Keratinocyte (primary cell): ENCODE measurements around the gene STK32C.

Experiments
- EZH2 ChIP-seq: IDR thresholded peaks from one replicate; pipeline ENCODE4 v1.6.1; 2012; ENCODE audit warnings: inconsistent platforms, mild to moderate bottlenecking, low read length, moderate library complexity
- TF ChIP-seq, protein P1 (sequence below), 3 experiments: IDR thresholded peaks in 1 of 3; conservative IDR thresholded peaks in 1 of 3; optimal IDR thresholded peaks in 1 of 3; 2 replicates in 2 of 3; 3 replicates in 1 of 3; pipeline versions ENCODE3 to v1.5.1; 2011; ENCODE audit warnings: low read length in 3 of 3, mild to moderate bottlenecking in 3 of 3, moderate library complexity in 2 of 3, control low read depth in 1 of 3, inconsistent platforms in 1 of 3; ENCODE audit not compliant: insufficient read depth in 2 of 3; ENCODE audit errors: extremely low read depth in 1 of 3

DNA sequence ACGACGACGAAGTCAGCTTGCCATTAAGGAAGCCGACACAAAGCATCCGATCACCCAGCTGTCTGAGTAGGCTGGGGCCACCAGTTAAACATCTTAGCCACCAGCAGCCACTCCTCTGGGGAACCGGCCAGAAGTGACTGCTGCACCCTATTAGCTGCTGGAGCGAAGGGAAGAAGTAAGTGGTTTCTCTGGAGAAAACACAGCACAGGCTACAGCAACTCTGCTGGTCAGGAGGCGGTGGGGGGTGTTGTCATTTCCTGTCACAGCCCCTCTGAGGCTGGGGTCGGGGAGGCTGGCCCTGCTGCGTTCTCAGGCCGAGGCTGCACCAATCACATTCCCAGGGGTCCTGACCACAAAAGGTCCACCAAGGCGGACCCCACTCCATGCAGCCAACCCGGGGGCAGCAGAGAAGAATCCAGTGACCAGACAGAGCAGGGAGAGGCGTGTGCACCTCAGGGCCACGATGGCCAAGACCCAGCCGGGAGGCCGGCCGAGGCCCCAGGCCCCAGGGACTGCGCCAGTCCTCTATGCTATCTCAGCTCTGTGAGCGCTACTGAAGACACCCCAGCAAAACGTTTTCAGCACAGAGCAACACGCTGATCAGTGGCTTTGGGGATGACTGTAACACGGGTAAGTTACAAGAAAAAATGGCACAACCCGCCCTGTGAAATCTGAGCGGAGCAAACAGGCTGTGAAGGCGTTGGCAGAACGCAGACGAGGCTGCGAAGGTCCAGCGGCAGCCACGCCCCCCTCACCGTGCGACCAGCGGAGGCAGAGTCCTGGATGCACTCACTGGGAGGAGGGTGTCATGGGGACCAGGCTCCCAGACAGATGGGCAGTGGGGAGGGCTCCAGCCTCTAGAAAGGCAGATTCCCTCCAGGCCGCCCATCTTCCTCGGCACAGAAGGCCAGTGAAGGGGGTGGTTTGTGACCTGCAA lies 24.8 kb downstream of the STK32C start:
- TF ChIP-seq, protein P1, sequence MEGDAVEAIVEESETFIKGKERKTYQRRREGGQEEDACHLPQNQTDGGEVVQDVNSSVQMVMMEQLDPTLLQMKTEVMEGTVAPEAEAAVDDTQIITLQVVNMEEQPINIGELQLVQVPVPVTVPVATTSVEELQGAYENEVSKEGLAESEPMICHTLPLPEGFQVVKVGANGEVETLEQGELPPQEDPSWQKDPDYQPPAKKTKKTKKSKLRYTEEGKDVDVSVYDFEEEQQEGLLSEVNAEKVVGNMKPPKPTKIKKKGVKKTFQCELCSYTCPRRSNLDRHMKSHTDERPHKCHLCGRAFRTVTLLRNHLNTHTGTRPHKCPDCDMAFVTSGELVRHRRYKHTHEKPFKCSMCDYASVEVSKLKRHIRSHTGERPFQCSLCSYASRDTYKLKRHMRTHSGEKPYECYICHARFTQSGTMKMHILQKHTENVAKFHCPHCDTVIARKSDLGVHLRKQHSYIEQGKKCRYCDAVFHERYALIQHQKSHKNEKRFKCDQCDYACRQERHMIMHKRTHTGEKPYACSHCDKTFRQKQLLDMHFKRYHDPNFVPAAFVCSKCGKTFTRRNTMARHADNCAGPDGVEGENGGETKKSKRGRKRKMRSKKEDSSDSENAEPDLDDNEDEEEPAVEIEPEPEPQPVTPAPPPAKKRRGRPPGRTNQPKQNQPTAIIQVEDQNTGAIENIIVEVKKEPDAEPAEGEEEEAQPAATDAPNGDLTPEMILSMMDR (optimal IDR thresholded peaks at IDR 0.05 in 1 of 3, IDR thresholded peaks at IDR 0.05 in 1 of 3, conservative IDR thresholded peaks at IDR 0.05 in 1 of 3; ENCODE audit: extremely low read depth in 1 of 3, insufficient read depth in 2 of 3, low read length in 3 of 3), result no peak
- no peak for TF ChIP-seq EZH2
